Psoas muscle (tissue), 8 donors: Measurements from ENCODE around the gene MEIOB. TPM values are rescaled to one million over a fixed set of nuclear protein-coding genes. Genes with fewer than 3 reads are reported as not detected.

Experiments
- ATAC-seq, 4 donors: fragments of 200-7000 bp; cut with Tn5 transposase; one replicate each; pipeline ENCODE4 v1.9.1; 2020; ENCODE audit warnings: moderate library complexity in 3 of 4, mild to moderate bottlenecking in 2 of 4
- DNase-seq, 2 donors: peaks; one replicate each; pipeline ENCODE4 v3.0.0-alpha.2; 2020
- H3K27ac ChIP-seq: fragments of 200-600 bp; one replicate; pipeline ENCODE4 v1.8.0; 2022
- H3K27me3 ChIP-seq, 3 donors: fragments of 200-600 bp in 1 of 3; one replicate each; pipeline versions ENCODE4 v1.6.1 to v1.8.0; 2013 to 2022; ENCODE audit warnings: low read length in 2 of 3, mild to moderate bottlenecking in 2 of 3, moderate library complexity in 1 of 3; ENCODE audit not compliant: insufficient read depth in 3 of 3
- H3K36me3 ChIP-seq, 2 donors: fragments of 200-600 bp in 1 of 2; one replicate each; pipeline versions ENCODE4 v1.6.1 to v1.8.0; 2013 to 2022; ENCODE audit warnings: low read depth in 1 of 2, mild to moderate bottlenecking in 1 of 2, moderate library complexity in 1 of 2; ENCODE audit not compliant: insufficient read depth in 1 of 2
- H3K4me1 ChIP-seq: fragments of 200-600 bp; one replicate; pipeline ENCODE4 v1.8.0; 2022
- H3K4me3 ChIP-seq: fragments of 200-600 bp; one replicate; pipeline ENCODE4 v1.8.0; 2022; ENCODE audit warnings: mild to moderate bottlenecking
- H3K9me3 ChIP-seq: fragments of 200-600 bp; one replicate; pipeline ENCODE4 v1.8.0; 2022
- CTCF ChIP-seq: fragments of 200-600 bp; IDR thresholded peaks from one replicate; pipeline ENCODE4 v1.8.0; 2022; ENCODE audit warnings: antibody characterized with exemption
- WGBS, 3 donors: extraction: QIAGEN DNeasy Blood & Tissue Kit; methylation state at CpG; one replicate each; pipeline versions ENCODE4 v1.1.6 to v1.1.7; 2013; 5-methylcytosine and 5-hydroxymethylcytosine counted together
- intact Hi-C, 2 donors: fragments of 100-400 bp; cut with DNase I; formaldehyde crosslinking; loops; one replicate each; pipeline versions ENCODE4 v1.11.0 to v1.14.2; 2022
- polyA plus RNA-seq, 3 donors: library from polyadenylated mRNA; stranded (reverse); fragments of 200-250 nt; gene quantifications; one replicate each; pipeline ENCODE4 v1.2.3, GENCODE V29; 2013
- total RNA-seq, 4 donors: library from RNA; stranded (reverse); fragmentation: NEBNext Ultra II Directional in 2 of 4; extraction: Animal tissue kit (Norgen Biotek cat#: 25700) in 2 of 4; gene quantifications; one replicate each; pipeline versions ENCODE4 v1.2.1 to v1.2.4, GENCODE V29; 2021 to 2023
- donor health status: healthy with polysubstance abuse.
- donor health status: DM: no; HTN: no; CAD: no; lungs with moderate emphysema.
- donor health status: Bipolar disorder and iron deficiency.
- donor health status: healthy.
- donor health status: DM: yes; HTN: yes; CAD: no.
- donor health status: DM: no; HTN: no; CAD: no.
- donor health status: DM: no; HTN: no; CAD: no.
- donor health status: DM: yes; HTN: yes; CAD: no.

The MEIOB gene
- total and polyA plus RNA-seq, 7 donors, result not detected

- no peak overlapping the region for H3K4me3 ChIP-seq
- no peak for TF ChIP-seq CTCF
- no peaks in the 10 kb centered on the region for H3K9me3 ChIP-seq
- intact Hi-C loops, result no loop called here
- ATAC-seq (no peak), DNase-seq (no peak)
- WGBS, 3 donors, result 76 to 82% (median 77%) methylated on average over 17 of the region's 17 CpGs
- H3K4me1 ChIP-seq, result no peaks in the 10 kb centered on the region
- H3K27me3 ChIP-seq, result peaks cover 0 to 61% (median 15%) of the 10 kb centered on the region in 3 donors
- no peak overlapping the region for H3K27ac ChIP-seq
- H3K36me3 ChIP-seq, result no peaks in the 10 kb centered on the region
Measured at GRCh38 chr16:1912215-1912543, 40.2 kb upstream of the MEIOB start.

GRCh38 chr16:1911467-1912214 is 39.7 kb upstream of the MEIOB start:
- intact Hi-C loops, result no loop called here
- H3K27me3 ChIP-seq, result peaks cover 0 to 61% (median 12%) of the 10 kb centered on the region in 3 donors
- H3K4me3 ChIP-seq, result no peak overlapping the region
- no peaks in the 10 kb centered on the region for H3K9me3 ChIP-seq
- WGBS, 3 donors, result 85 to 89% (median 87%) methylated on average over 44 to 59 of the region's 59 CpGs
- no peak for TF ChIP-seq CTCF
- no peak for ATAC-seq
- no peaks in the 10 kb centered on the region for H3K36me3 ChIP-seq
- no peaks in the 10 kb centered on the region for H3K4me1 ChIP-seq
- no peak overlapping the region for H3K27ac ChIP-seq
- no peak for DNase-seq

GRCh38 chr16:1909561-1910231 is 37.7 kb upstream of the MEIOB start:
- Histone ChIP-seq H3K27ac (no peak overlapping the region), H3K27me3 (peaks cover 0 to 59% (median 14%) of the 10 kb centered on the region in 3 donors), H3K4me1 (no peaks in the 10 kb centered on the region), H3K4me3 (no peak overlapping the region), H3K9me3 (no peaks in the 10 kb centered on the region), H3K36me3 (no peaks in the 10 kb centered on the region)
- no peak for TF ChIP-seq CTCF
- intact Hi-C loops, result no loop called here
- ATAC-seq, result no peak
- DNase-seq, result no peak
- 57 to 63% (median 63%) methylated on average over 18 of the region's 18 CpGs for WGBS, 3 donors

GRCh38 chr16:1908983-1909382 is 37.0 kb upstream of the MEIOB start:
- no peak for DNase-seq
- WGBS, 3 donors, result 28 to 51% (median 44%) methylated on average over 9 of the region's 9 CpGs
- Histone ChIP-seq H3K4me3 (no peak overlapping the region), H3K27ac (no peak overlapping the region), H3K4me1 (no peaks in the 10 kb centered on the region), H3K9me3 (no peaks in the 10 kb centered on the region), H3K36me3 (no peaks in the 10 kb centered on the region), H3K27me3 (peaks cover 0 to 61% (median 18%) of the 10 kb centered on the region in 3 donors)
- no peak for TF ChIP-seq CTCF
- no peak for ATAC-seq
- intact Hi-C loops, result no loop called here
